Measurements from ENCODE around the gene WDR46.

- TF ChIP-seq POLR2AphosphoS5 (IDR thresholded peaks at IDR 0.05; ENCODE audit: low read depth, low read length) (no peak), TAF1 (IDR thresholded peaks at IDR 0.05; ENCODE audit: borderline replicate concordance, insufficient read depth, low read length) (no peak), REST (IDR thresholded peaks at IDR 0.05; ENCODE audit: insufficient read depth in 1 of 2, low read depth in 2 of 2, low read length in 2 of 2) (no peak), SIN3A (IDR thresholded peaks at IDR 0.05; ENCODE audit: borderline replicate concordance, insufficient read depth, low read length) (no peak), FOXP2 (optimal IDR thresholded peaks at IDR 0.05; ENCODE audit: borderline replicate concordance, extremely low read depth, extremely low read length, insufficient read depth) (no peak)
Measured at GRCh38 chr6:33271117-33271467, 17.9 kb downstream of the WDR46 start.
